Pancreas (tissue), 10 donors: ENCODE data around the gene LGI2. TPM values are rescaled to one million over a fixed set of nuclear protein-coding genes. Genes with fewer than 3 reads are reported as not detected.

Experiments
- ATAC-seq, 4 donors: fragments of 200-7000 bp; cut with Tn5 transposase; one replicate each; pipeline versions ENCODE4 v1.8.0 to v1.9.1; 2020; ENCODE audit warnings: mild to moderate bottlenecking in 4 of 4, moderate library complexity in 4 of 4
- DNase-seq, 6 donors: peaks; one replicate each; pipeline ENCODE4 v3.0.0-alpha.2; 2020
- FAIRE-seq: peaks from 2 replicates; lab custom pipeline; 2012; peaks lifted over from hg19 to GRCh38; lab: Jason Lieb, UNC
- H3K27ac ChIP-seq, 4 donors: fragments of 200-600 bp; sonication (generic); 1 replicate in 3 of 4; 2 replicates in 1 of 4; pipeline versions ENCODE4 v1.5.0 to v1.8.0; 2020
- H3K27me3 ChIP-seq, 4 donors: fragments of 200-600 bp; one replicate each; pipeline ENCODE4 v1.8.0; 2021
- H3K36me3 ChIP-seq, 3 donors: fragments of 200-600 bp; sonication (generic) in 1 of 3; one replicate each; pipeline versions ENCODE4 v1.5.0 to v1.8.0; 2020 to 2021
- H3K4me1 ChIP-seq, 3 donors: fragments of 200-600 bp; one replicate each; pipeline ENCODE4 v1.8.0; 2021
- H3K4me3 ChIP-seq, 4 donors: fragments of 200-600 bp; sonication (generic) in 2 of 4; one replicate each; pipeline versions ENCODE4 v1.5.0 to v1.8.0; 2020 to 2021
- H3K9me3 ChIP-seq, 4 donors: fragments of 200-600 bp; one replicate each; pipeline ENCODE4 v1.8.0; 2021
- WGBS, 2 donors: extraction: QIAGEN DNeasy Blood & Tissue Kit; methylation state at CpG; one replicate each; pipeline ENCODE4 v1.1.7; 2013; 5-methylcytosine and 5-hydroxymethylcytosine counted together
- intact Hi-C, 3 donors: fragments of 100-400 bp; cut with DNase I; formaldehyde crosslinking; loops; one replicate each; pipeline versions ENCODE4 v1.11.1 to v1.14.2; 2022
- polyA plus RNA-seq, 2 donors: library from polyadenylated mRNA; stranded (reverse); fragments of 200-250 nt; gene quantifications; one replicate each; pipeline ENCODE4 v1.2.3, GENCODE V29; 2013
- total RNA-seq, 6 donors: library from RNA; stranded (reverse); fragmentation: NEBNext Ultra II Directional in 4 of 6; extraction: Animal tissue kit (Norgen Biotek cat#: 25700) in 4 of 6; gene quantifications; one replicate each; pipeline versions ENCODE4 v1.2.1 to v1.2.4, GENCODE V29; 2021 to 2023
- TF ChIP-seq, protein P1 (sequence below), 4 donors: fragments of 200-600 bp; sonication (generic) in 3 of 4; IDR thresholded peaks; one replicate each; pipeline versions ENCODE4 v1.5.0 to v1.8.0; 2021; ENCODE audit warnings: antibody characterized with exemption in 4 of 4
- donor health status: healthy with polysubstance abuse.
- donor health status: DM: no; HTN: no; CAD: no; lungs with moderate emphysema.
- donor health status: DM: no; HTN: no; CAD: no.
- donor health status: control.
- donor health status: control.
- donor health status: Bipolar disorder and iron deficiency.
- donor health status: DM: yes; HTN: yes; CAD: no.
- donor health status: DM: no; HTN: no; CAD: no.
- donor health status: DM: no; HTN: no; CAD: no.
- donor health status: DM: yes; HTN: yes; CAD: no.

Gene LGI2
- total and polyA plus RNA-seq, 8 donors, result 0.22 to 1.7 (median 0.70) TPM

DNA sequence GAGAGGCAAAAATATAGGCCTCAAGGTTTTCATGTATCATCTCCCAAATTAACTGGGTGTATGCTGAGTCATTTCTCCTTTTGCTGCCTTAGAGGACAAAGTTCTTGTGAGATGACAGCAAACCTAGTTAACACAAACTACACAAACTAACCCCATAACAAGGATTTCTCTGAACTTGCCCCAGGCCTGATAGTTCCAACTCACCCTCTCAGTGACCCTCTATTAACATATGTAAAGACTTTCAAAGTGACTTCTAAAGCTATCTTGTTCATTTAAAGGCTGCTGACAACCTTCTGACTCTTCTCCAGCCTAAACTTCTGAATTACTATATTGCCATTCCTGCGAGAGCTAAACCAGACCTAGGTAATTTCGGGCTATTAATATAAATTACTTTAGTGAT, 74.7 kb downstream of the LGI2 start:
- TF ChIP-seq, protein P1, sequence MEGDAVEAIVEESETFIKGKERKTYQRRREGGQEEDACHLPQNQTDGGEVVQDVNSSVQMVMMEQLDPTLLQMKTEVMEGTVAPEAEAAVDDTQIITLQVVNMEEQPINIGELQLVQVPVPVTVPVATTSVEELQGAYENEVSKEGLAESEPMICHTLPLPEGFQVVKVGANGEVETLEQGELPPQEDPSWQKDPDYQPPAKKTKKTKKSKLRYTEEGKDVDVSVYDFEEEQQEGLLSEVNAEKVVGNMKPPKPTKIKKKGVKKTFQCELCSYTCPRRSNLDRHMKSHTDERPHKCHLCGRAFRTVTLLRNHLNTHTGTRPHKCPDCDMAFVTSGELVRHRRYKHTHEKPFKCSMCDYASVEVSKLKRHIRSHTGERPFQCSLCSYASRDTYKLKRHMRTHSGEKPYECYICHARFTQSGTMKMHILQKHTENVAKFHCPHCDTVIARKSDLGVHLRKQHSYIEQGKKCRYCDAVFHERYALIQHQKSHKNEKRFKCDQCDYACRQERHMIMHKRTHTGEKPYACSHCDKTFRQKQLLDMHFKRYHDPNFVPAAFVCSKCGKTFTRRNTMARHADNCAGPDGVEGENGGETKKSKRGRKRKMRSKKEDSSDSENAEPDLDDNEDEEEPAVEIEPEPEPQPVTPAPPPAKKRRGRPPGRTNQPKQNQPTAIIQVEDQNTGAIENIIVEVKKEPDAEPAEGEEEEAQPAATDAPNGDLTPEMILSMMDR (IDR thresholded peaks at IDR 0.05), result no peak
- FAIRE-seq (no peak), ATAC-seq (no peak), DNase-seq (no peak)
- WGBS, 2 donors, result 89 to 91% methylated on average over 2 of the region's 2 CpGs
- no peaks in the 10 kb centered on the region for H3K9me3 ChIP-seq
- H3K27me3 ChIP-seq, result no peaks in the 10 kb centered on the region
- intact Hi-C loops, result no loop called here
- no peaks in the 10 kb centered on the region for H3K4me1 ChIP-seq
- H3K4me3 ChIP-seq, result no peak overlapping the region
- H3K36me3 ChIP-seq, result no peaks in the 10 kb centered on the region
- H3K27ac ChIP-seq, result no peak overlapping the region

GRCh38 chr4:24952667-24953066, 78.1 kb downstream of the LGI2 start:
- intact Hi-C loops, result no loop called here
- Histone ChIP-seq H3K4me3 (no peak overlapping the region), H3K27me3 (no peaks in the 10 kb centered on the region), H3K27ac (no peak overlapping the region), H3K9me3 (no peaks in the 10 kb centered on the region), H3K36me3 (no peaks in the 10 kb centered on the region), H3K4me1 (no peaks in the 10 kb centered on the region)
- TF ChIP-seq, protein P1 (IDR thresholded peaks at IDR 0.05), result no peak
- FAIRE-seq (no peak), ATAC-seq (no peak), DNase-seq (no peak)
- 87 to 94% methylated on average over 4 of the region's 4 CpGs for WGBS, 2 donors

GRCh38 chr4:24949970-24950369, 80.8 kb downstream of the LGI2 start:
- no peak for FAIRE-seq
- intact Hi-C loops, result no loop called here
- no peak for DNase-seq

More at GRCh38 chr4:24949970-24950369, 80.8 kb downstream of the LGI2 start:
- Histone ChIP-seq H3K4me1 (no peaks in the 10 kb centered on the region), H3K27me3 (no peaks in the 10 kb centered on the region), H3K9me3 (no peaks in the 10 kb centered on the region), H3K4me3 (no peak overlapping the region), H3K27ac (no peak overlapping the region), H3K36me3 (no peaks in the 10 kb centered on the region)
- TF ChIP-seq, protein P1 (IDR thresholded peaks at IDR 0.05), result no peak
- ATAC-seq, result no peak

Other genes with a start within 250 kb of the LGI2 start
- gene SOD3, start 235.4 kb downstream of the LGI2 start, total RNA-seq, result 10 to 100 TPM; 31.2 to 43.9 (median 37.6) TPM
- 10 to 100 TPM; 21.2 to 38.6 TPM for gene SOD3, start 235.4 kb downstream of the LGI2 start, polyA plus RNA-seq
- gene CCDC149, start 117.9 kb downstream of the LGI2 start, total RNA-seq, result 10 to 100 TPM; 14.7 to 25.3 (median 20.7) TPM
- gene CCDC149, start 117.9 kb downstream of the LGI2 start, polyA plus RNA-seq, result 10 to 100 TPM; 14.3 to 15.3 TPM
- 1 to 10 TPM; 5.3 to 9.2 (median 6.1) TPM for gene SEPSECS, start 129.5 kb upstream of the LGI2 start, total RNA-seq
- gene SEPSECS, start 129.5 kb upstream of the LGI2 start, polyA plus RNA-seq, result 1 to 10 TPM; 5.8 to 6.6 TPM
- gene PI4K2B, start 203.1 kb upstream of the LGI2 start, total RNA-seq, result 1 to 10 TPM; 4.5 to 7.3 (median 6.1) TPM
- 1 to 10 TPM; 3.3 to 5.8 TPM for gene PI4K2B, start 203.1 kb upstream of the LGI2 start, polyA plus RNA-seq